IMR-90 (cell line): ENCODE data around the gene ARHGAP15. TPM values are rescaled to one million over a fixed set of nuclear protein-coding genes. Genes with fewer than 3 reads are reported as not detected.
A peak's percentile ranks its signal among the peaks of the same experiment; 100 is the strongest.

ENCODE experiments used
- ATAC-seq: fragments of 200-7000 bp; cut with Tn5 transposase; 2 replicates; pipeline ENCODE4 v1.9.1; 2020; ENCODE audit warnings: low read depth, mild to moderate bottlenecking, moderate library complexity
- BruUV-seq: library from RNA; stranded (reverse); fragments of 400-500 nt; replicated peaks from 2 replicates; lab custom pipeline; 2021; lab: Mats Ljungman, UMichigan
- CTCF ChIA-PET: fragments of 300-600 bp; formaldehyde crosslinking; extraction: SDS; loops from one replicate; lab custom pipeline; 2021; ENCODE audit warnings: antibody characterized with exemption; lab: Yijun Ruan, JAX
- POLR2A ChIA-PET: fragments of 300-600 bp; sonication (Branson Sonifier 250); formaldehyde crosslinking; loops from one replicate; lab custom pipeline; 2022; ENCODE audit warnings: antibody characterized with exemption; ENCODE audit not compliant: unreplicated experiment; lab: Charles Lee
- DNase-seq: peaks from one replicate; pipeline ENCODE4 v3.0.0; 2013
- H2AFZ ChIP-seq: replicated peaks from 2 replicates; pipeline ENCODE3; 2013; ENCODE audit warnings: low read length, mild to moderate bottlenecking; ENCODE audit not compliant: poor library complexity
- H2AK5ac ChIP-seq: 2 replicates; pipeline ENCODE4 v1.6.1; 2013; ENCODE audit warnings: low read depth, low read length, inconsistent platforms
- H2AK9ac ChIP-seq: replicated peaks from 2 replicates; pipeline ENCODE3; 2013; ENCODE audit warnings: mild to moderate bottlenecking, low read depth, low read length, moderate library complexity; ENCODE audit not compliant: poor library complexity
- H2BK120ac ChIP-seq: 2 replicates; pipeline ENCODE4 v1.6.1; 2013; ENCODE audit warnings: low read depth, low read length, inconsistent platforms
- H2BK15ac ChIP-seq: 3 replicates; pipeline ENCODE4 v1.6.1; 2013; ENCODE audit warnings: low read depth, low read length, inconsistent platforms
- H2BK20ac ChIP-seq: 2 replicates; pipeline ENCODE4 v1.6.1; 2013; ENCODE audit warnings: low read depth, mild to moderate bottlenecking, inconsistent platforms, low read length, moderate library complexity
- H2BK5ac ChIP-seq: 2 replicates; pipeline ENCODE4 v1.6.1; 2013; ENCODE audit warnings: mild to moderate bottlenecking, low read depth, low read length, inconsistent platforms; ENCODE audit not compliant: poor library complexity, severe bottlenecking
- H3K14ac ChIP-seq: replicated peaks from 2 replicates; pipeline ENCODE4 v1.6.1; 2013; ENCODE audit warnings: low read depth, low read length, inconsistent platforms
- H3K18ac ChIP-seq: 2 replicates; pipeline ENCODE4 v1.6.1; 2013; ENCODE audit warnings: low read depth, low read length, control low read depth
- H3K23ac ChIP-seq: 2 replicates; pipeline ENCODE4 v1.6.1; 2013; ENCODE audit warnings: low read depth, low read length, inconsistent platforms
- H3K27ac ChIP-seq: 2 replicates; pipeline ENCODE4 v1.5.1; 2013; ENCODE audit warnings: mild to moderate bottlenecking, control low read depth, low read length; ENCODE audit not compliant: insufficient read depth
- H3K27me3 ChIP-seq: 2 replicates; pipeline ENCODE4 v1.6.1; 2013; ENCODE audit warnings: low read length; ENCODE audit not compliant: control insufficient read depth, insufficient read depth
- H3K36me3 ChIP-seq: 2 replicates; pipeline ENCODE4 v1.6.1; 2013; ENCODE audit warnings: low read length, mixed read lengths; ENCODE audit not compliant: control insufficient read depth, insufficient read depth
- H3K4ac ChIP-seq: 2 replicates; pipeline ENCODE4 v1.6.1; 2013; ENCODE audit warnings: low read depth, low read length, inconsistent platforms
- H3K4me1 ChIP-seq: 2 replicates; pipeline ENCODE4 v1.6.1; 2013; ENCODE audit warnings: low read length, mixed read lengths; ENCODE audit not compliant: control insufficient read depth, insufficient read depth
- H3K4me2 ChIP-seq: 2 replicates; pipeline ENCODE4 v1.6.1; 2013; ENCODE audit warnings: low read depth, mild to moderate bottlenecking, control low read depth, low read length, moderate library complexity
- H3K4me3 ChIP-seq: 2 replicates; pipeline ENCODE4 v1.5.1; 2013; ENCODE audit warnings: low read depth, mild to moderate bottlenecking, control low read depth, low read length, moderate library complexity; ENCODE audit not compliant: insufficient read depth
- H3K56ac ChIP-seq: 2 replicates; pipeline ENCODE4 v1.6.1; 2013; ENCODE audit warnings: low read length, inconsistent platforms; ENCODE audit not compliant: insufficient read depth; ENCODE audit errors: extremely low read depth
- H3K79me1 ChIP-seq, 2 experiments: 2 replicates each; pipeline ENCODE4 v1.6.1; 2013; ENCODE audit warnings: low read length in 2 of 2, inconsistent platforms in 1 of 2, low read depth in 1 of 2
- H3K9ac ChIP-seq: 2 replicates; pipeline ENCODE4 v1.6.1; 2013; ENCODE audit warnings: low read depth, low read length, control low read depth
- H3K9me1 ChIP-seq: 2 replicates; pipeline ENCODE4 v1.6.1; 2013; ENCODE audit warnings: low read length, inconsistent platforms; ENCODE audit not compliant: insufficient read depth
- H3K9me3 ChIP-seq: 2 replicates; pipeline ENCODE4 v1.6.1; 2013; ENCODE audit warnings: low read length; ENCODE audit not compliant: control insufficient read depth, insufficient read depth
- H4K20me1 ChIP-seq: 2 replicates; pipeline ENCODE4 v1.6.1; 2013; ENCODE audit warnings: low read length, inconsistent platforms; ENCODE audit not compliant: insufficient read depth
- H4K5ac ChIP-seq: 2 replicates; pipeline ENCODE4 v1.6.1; 2013; ENCODE audit warnings: mild to moderate bottlenecking, low read depth, low read length, control low read depth
- H4K8ac ChIP-seq, 2 experiments: 2 replicates each; pipeline ENCODE4 v1.6.1; 2013; ENCODE audit warnings: low read depth in 2 of 2, low read length in 2 of 2, control low read depth in 1 of 2, inconsistent platforms in 1 of 2
- H4K91ac ChIP-seq: 2 replicates; pipeline ENCODE4 v1.6.1; 2013; ENCODE audit warnings: low read depth, low read length, inconsistent platforms; ENCODE audit not compliant: insufficient read depth
- BHLHE40 ChIP-seq: fragments of 150-350 bp; IDR thresholded peaks from 2 replicates; pipeline ENCODE4 v1.6.1; 2016; ENCODE audit warnings: mild to moderate bottlenecking, low read depth, low read length
- CEBPB ChIP-seq: IDR thresholded peaks from 2 replicates; pipeline ENCODE4 v1.6.1; 2012; ENCODE audit warnings: low read depth, low read length, improper control_type of control experiment
- CHD1 ChIP-seq: IDR thresholded peaks from 2 replicates; pipeline ENCODE4 v1.6.1; 2012; ENCODE audit warnings: low read depth, low read length, improper control_type of control experiment
- CTCF ChIP-seq: conservative IDR thresholded peaks from 2 replicates; pipeline ENCODE4 v1.5.1; 2012; ENCODE audit warnings: mild to moderate bottlenecking, low read depth, low read length, improper control_type of control experiment
- ELK1 ChIP-seq: fragments of 150-350 bp; IDR thresholded peaks from 2 replicates; pipeline ENCODE4 v1.6.1; 2016; ENCODE audit warnings: low read depth, mild to moderate bottlenecking, low read length, moderate library complexity, borderline replicate concordance
- FOS ChIP-seq: fragments of 150-350 bp; IDR thresholded peaks from 2 replicates; pipeline ENCODE4 v1.6.1; 2016; ENCODE audit warnings: low read depth, low read length
- MAFK ChIP-seq: IDR thresholded peaks from 2 replicates; pipeline ENCODE4 v1.6.1; 2012; ENCODE audit warnings: low read depth, low read length, improper control_type of control experiment
- MAZ ChIP-seq: IDR thresholded peaks from 2 replicates; pipeline ENCODE4 v1.6.1; 2012; ENCODE audit warnings: low read depth, mild to moderate bottlenecking, low read length, improper control_type of control experiment, moderate library complexity, borderline replicate concordance
- MXI1 ChIP-seq: IDR thresholded peaks from 2 replicates; pipeline ENCODE4 v1.6.1; 2012; ENCODE audit warnings: low read depth, mild to moderate bottlenecking, low read length, moderate library complexity, borderline replicate concordance
- NFE2L2 ChIP-seq: fragments of 150-350 bp; IDR thresholded peaks from 2 replicates; pipeline ENCODE4 v1.6.1; 2016; ENCODE audit warnings: low read depth, mild to moderate bottlenecking, low read length
- POLR2A ChIP-seq: IDR thresholded peaks from 2 replicates; pipeline ENCODE4 v1.6.1; 2012; ENCODE audit warnings: mild to moderate bottlenecking, low read depth, low read length
- RAD21 ChIP-seq: IDR thresholded peaks from 2 replicates; pipeline ENCODE4 v1.6.1; 2012; ENCODE audit warnings: low read length, improper control_type of control experiment
- RCOR1 ChIP-seq: IDR thresholded peaks from 2 replicates; pipeline ENCODE4 v1.6.1; 2012; ENCODE audit warnings: mild to moderate bottlenecking, low read length, improper control_type of control experiment; ENCODE audit not compliant: insufficient replicate concordance
- RFX5 ChIP-seq: IDR thresholded peaks from 2 replicates; pipeline ENCODE4 v1.8.0; 2012; ENCODE audit warnings: low read depth, mild to moderate bottlenecking, low read length, moderate library complexity
- SMC3 ChIP-seq: fragments of 150-350 bp; IDR thresholded peaks from 2 replicates; pipeline ENCODE4 v1.6.1; 2016; ENCODE audit warnings: low read depth, mild to moderate bottlenecking, antibody characterized with exemption, low read length, moderate library complexity
- USF2 ChIP-seq: fragments of 150-350 bp; IDR thresholded peaks from 2 replicates; pipeline ENCODE4 v1.6.1; 2017; ENCODE audit warnings: mild to moderate bottlenecking, antibody characterized with exemption, low read length, low read depth
- WGBS, 2 experiments: methylation state at CpG; one replicate each; pipeline versions ENCODE4 v1.1.5 to v1.1.7; 2013; ENCODE audit warnings: missing lambda C conversion rate in 2 of 2; ENCODE audit not compliant: insufficient read length in 1 of 2; ENCODE audit errors: extremely low coverage in 2 of 2; 5-methylcytosine and 5-hydroxymethylcytosine counted together
- dilution Hi-C: fragments of 300-500 bp; cut with HindIII; formaldehyde crosslinking; loops from one replicate; pipeline ENCODE4 v1.14.3; 2018; ENCODE audit warnings: low sequenced_read_pairs; ENCODE audit not compliant: unreplicated experiment
- in situ Hi-C: fragments of 300-500 bp; cut with MboI; formaldehyde crosslinking; loops from 3 replicates; pipeline ENCODE4 v1.14.3; 2019; ENCODE audit warnings: low sequenced_read_pairs, inconsistent platforms, mixed read lengths
- intact Hi-C: fragments of 100-400 bp; cut with micrococcal nuclease; formaldehyde crosslinking; loops from 2 replicates; pipeline ENCODE4 v1.10.0; 2022
- polyA plus RNA-seq, 3 experiments: library from polyadenylated mRNA; depleted of rRNA; stranded (reverse); fragments of >200 nt; gene quantifications; 2 replicates each; pipeline ENCODE4 v1.2.3, GENCODE V29; 2012; ENCODE audit warnings: low replicate concordance in 1 of 3
- total RNA-seq: library from RNA; depleted of rRNA; stranded (reverse); fragments of >200 nt; gene quantifications from 2 replicates; pipeline ENCODE4 v1.2.3, GENCODE V29; 2012

The ARHGAP15 gene
- total and polyA plus RNA-seq, 2 of the 4 experiments (the other 2 are of a cell fraction) = not detected

GRCh38 chr2:143807192-143807591 lies 678.0 kb downstream of the ARHGAP15 start:
- Histone ChIP-seq H2AK9ac (no peak overlapping the region), H3K4me1 (peaks cover 19% of the 10 kb centered on the region), H3K79me1 (no peaks in the 10 kb centered on the region), H3K18ac (no peak overlapping the region), H4K20me1 (no peaks in the 10 kb centered on the region), H3K9me3 (no peaks in the 10 kb centered on the region), H2AK5ac (no peak overlapping the region), H3K14ac (no peak overlapping the region), H3K56ac (no peak overlapping the region), H3K4me3 (no peak overlapping the region), H4K91ac (no peak overlapping the region), H3K36me3 (no peaks in the 10 kb centered on the region), H2AFZ (no peak overlapping the region), H3K27me3 (no peaks in the 10 kb centered on the region), H2BK120ac (0 out of 2 replicates have a peak overlapping the region, but pooled peaks have one; percentile 55), H3K9me1 (peaks cover 17% of the 10 kb centered on the region), H2BK15ac (no peak overlapping the region), H3K9ac (no peak overlapping the region), H3K23ac (no peak overlapping the region), H3K4ac (no peak overlapping the region), H2BK20ac (peak overlapping the region; percentile 69; the same call in 1 of the 2 replicates), H2BK5ac (no peak overlapping the region), H4K8ac (no peak overlapping the region), H4K5ac (no peak overlapping the region), H3K27ac (no peak overlapping the region), H3K4me2 (no peak overlapping the region)
- ChIA-PET CTCF (interaction anchor here (0.6 kb wide), 1 partner anchor 292 kb away, joined by 4 read pairs; no protein-coding TSS in a partner anchor), POLR2A (no interaction called here)
- dilution Hi-C loops = no loop called here
- intact Hi-C loops = loop anchor here (10.0 kb wide), 1 partner anchor 708 kb away; no protein-coding TSS in a partner anchor
- ATAC-seq = no peak
- TF ChIP-seq CEBPB (no peak), FOS (no peak), RAD21 (no peak), MAFK (no peak), MXI1 (no peak), CHD1 (no peak), SMC3 (no peak), CTCF (no peak), BHLHE40 (no peak), MAZ (no peak), USF2 (no peak), POLR2A (no peak), NFE2L2 (no peak), ELK1 (no peak), RFX5 (no peak), RCOR1 (no peak)
- peak; percentile 13 for DNase-seq
- in situ Hi-C loops = no loop called here
- WGBS, 2 experiments = no CpG with 5 or more reads among the region's 1 CpG
- BruUV-seq = no TSS peak
